Sigmoid colon (tissue), 4 donors: ENCODE data around the gene MACROD2.

Source experiments
- EP300 ChIP-seq, 4 donors: sonication (generic); formaldehyde crosslinking; IDR thresholded peaks; one replicate each; pipeline ENCODE4 v1.6.1; 2017; ENCODE audit warnings: antibody characterized with exemption in 4 of 4
- POLR2A ChIP-seq, 2 donors: fragments of 450-650 bp; IDR thresholded peaks; one replicate each; pipeline ENCODE4 v1.6.1; 2016; ENCODE audit warnings: antibody characterized with exemption in 2 of 2, mild to moderate bottlenecking in 2 of 2, moderate library complexity in 2 of 2
- POLR2AphosphoS5 ChIP-seq, 4 donors: sonication (generic); formaldehyde crosslinking; IDR thresholded peaks; one replicate each; pipeline ENCODE4 v1.6.1; 2017; ENCODE audit warnings: antibody characterized with exemption in 4 of 4
- TF ChIP-seq, protein P1 (sequence below), 4 experiments: fragments of 450-650 bp in 3 of 4; fragments of 200-600 bp in 1 of 4; IDR thresholded peaks; one replicate each; pipeline ENCODE4 v1.5.1; 2016 to 2019; ENCODE audit warnings: antibody characterized with exemption in 4 of 4, mild to moderate bottlenecking in 3 of 4, moderate library complexity in 2 of 4

- TF ChIP-seq, protein P1, sequence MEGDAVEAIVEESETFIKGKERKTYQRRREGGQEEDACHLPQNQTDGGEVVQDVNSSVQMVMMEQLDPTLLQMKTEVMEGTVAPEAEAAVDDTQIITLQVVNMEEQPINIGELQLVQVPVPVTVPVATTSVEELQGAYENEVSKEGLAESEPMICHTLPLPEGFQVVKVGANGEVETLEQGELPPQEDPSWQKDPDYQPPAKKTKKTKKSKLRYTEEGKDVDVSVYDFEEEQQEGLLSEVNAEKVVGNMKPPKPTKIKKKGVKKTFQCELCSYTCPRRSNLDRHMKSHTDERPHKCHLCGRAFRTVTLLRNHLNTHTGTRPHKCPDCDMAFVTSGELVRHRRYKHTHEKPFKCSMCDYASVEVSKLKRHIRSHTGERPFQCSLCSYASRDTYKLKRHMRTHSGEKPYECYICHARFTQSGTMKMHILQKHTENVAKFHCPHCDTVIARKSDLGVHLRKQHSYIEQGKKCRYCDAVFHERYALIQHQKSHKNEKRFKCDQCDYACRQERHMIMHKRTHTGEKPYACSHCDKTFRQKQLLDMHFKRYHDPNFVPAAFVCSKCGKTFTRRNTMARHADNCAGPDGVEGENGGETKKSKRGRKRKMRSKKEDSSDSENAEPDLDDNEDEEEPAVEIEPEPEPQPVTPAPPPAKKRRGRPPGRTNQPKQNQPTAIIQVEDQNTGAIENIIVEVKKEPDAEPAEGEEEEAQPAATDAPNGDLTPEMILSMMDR (IDR thresholded peaks at IDR 0.05): no peak
- TF ChIP-seq POLR2A (IDR thresholded peaks at IDR 0.05) (no peak), POLR2AphosphoS5 (IDR thresholded peaks at IDR 0.05) (no peak), EP300 (IDR thresholded peaks at IDR 0.05) (no peak)
Observed at GRCh38 chr20:14991023-14991422, 995.7 kb downstream of the MACROD2 start.
